TTC549 (cell line): ENCODE data around the gene PNPLA3.

ENCODE experiments used
- FAIRE-seq: peaks from 2 replicates; lab custom pipeline; 2012; peaks lifted over from hg19 to GRCh38; lab: Jason Lieb, UNC

The PNPLA3 gene

DNA sequence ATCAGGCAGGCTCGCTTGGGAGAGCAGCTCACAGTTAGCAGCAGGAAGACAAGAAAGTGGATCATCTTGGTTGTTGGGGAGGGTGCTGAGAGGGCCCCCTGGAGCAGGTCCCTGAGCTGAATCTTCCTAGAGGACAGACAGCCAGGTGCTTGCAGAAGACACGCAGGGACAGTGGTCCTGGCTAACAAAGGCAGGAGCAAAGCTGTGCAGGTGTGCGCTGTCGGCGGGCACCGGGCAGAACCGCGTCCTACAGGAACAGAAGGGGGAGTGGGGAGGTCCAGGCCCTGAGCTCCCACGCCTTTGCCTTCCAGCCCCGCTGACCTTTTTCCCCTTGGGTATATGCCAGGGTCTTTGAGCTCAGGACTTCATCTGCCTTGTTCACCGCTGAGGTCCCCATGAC, 70.4 kb downstream of the PNPLA3 start:
- FAIRE-seq = no peak

DNA sequence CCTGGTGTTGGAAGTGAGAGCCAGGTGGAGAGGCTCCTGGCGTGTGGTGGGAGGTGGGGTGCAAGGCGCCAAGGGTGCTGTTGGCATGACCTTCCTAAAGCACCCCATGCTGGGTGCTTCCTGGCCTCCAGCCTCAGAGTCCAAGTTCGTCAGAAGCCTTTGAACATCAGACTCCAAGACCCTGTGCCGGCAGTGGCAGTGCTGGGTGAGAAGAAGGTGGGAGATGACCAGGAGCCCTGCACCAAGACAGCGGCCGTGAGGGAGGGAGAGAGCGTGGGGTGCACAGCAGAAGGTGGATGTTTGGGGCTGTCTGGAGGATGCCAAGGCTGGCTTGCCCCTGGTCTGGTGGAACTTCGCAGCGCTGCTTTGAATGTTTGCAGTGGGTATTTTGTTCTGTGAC, 70.8 kb downstream of the PNPLA3 start:
- FAIRE-seq = no peak

DNA sequence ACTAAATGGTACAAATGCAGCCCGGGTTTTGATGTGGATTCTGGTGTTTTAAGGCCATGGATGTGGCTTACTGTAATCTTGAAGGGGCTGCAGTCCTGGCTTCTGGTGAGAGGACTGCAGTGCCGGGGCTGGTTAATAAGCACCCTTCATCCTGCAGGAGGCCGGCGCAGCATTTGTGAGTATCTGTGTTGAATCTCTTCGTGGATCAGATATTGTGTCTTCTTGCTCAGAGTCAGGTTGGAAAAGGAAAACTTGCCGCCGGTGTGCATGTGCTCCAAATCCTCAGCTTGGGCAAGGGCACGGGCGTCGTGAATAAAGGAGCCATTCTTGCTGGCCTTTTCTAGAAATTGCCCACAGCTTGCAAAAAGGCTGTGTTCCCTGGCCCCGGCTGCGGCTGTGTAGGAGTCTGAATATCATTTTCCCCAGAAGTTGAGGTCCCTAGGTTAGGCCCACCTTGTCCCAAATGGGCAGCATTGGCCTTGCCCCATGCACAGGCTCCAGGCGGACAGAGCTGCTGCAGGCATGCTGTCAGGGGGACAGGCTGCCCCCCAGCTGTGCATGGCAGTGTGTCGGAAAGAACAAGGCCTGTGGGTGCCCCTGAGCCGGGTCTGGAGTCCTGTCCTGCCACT, 71.6 kb downstream of the PNPLA3 start:
- FAIRE-seq = no peak

DNA sequence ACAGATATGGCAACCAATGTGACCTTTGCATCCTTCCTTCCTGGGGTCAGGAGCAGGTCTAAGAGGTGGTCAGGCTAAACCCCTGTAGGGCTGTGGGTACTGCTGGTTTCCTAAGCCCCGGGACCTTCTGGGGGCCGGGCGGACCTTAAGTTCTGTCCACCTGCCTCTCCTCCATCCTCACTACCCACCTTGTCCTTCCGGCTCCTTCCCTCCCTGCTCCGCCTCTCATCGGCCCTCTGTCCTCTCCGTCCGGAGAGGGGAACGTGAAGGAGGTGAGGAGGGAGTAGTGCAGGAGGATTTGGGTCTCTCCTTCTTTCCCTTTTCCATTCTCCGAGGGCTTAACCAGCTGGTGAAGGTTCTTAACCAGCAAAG, 72.2 kb downstream of the PNPLA3 start:
- no peak for FAIRE-seq

DNA sequence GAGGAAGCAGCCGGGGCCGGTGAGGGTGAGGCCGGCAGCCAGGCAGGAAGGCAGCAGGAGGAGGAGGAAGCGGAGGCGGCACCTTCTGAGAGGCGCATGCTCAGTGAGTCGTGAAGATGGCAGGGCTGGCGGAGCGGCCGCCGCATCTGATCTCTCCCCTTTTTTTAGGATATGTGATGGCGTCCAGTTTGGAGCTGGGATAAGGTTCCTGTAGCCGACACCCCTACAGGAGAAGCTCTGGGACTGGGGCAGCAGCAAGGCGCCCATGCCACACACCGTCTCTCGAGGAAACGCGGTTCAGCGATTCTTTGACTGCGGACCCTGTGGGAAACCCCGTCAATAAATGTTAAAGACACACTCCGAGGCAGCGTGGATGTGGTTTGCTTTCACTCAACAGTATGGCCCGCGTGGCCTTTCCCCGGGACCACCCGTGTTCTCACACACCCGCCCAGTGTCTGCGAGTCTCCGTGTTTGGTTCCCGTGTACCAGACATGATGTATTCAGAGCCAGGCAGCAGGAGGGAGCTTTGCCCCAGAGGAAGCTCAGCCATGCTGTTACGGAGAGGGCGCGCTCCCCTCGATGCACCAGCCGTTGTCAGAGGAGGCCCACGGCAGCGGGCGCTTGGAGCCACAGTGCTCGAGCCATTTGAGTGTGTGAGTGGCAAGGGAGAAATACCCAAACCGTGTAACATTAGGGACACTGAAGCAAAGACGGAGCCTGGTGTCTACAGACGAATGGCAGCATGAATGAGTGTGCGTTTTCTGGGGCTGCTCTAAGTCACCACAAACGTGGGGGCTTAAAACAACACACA, 72.8 kb downstream of the PNPLA3 start:
- no peak for FAIRE-seq

DNA sequence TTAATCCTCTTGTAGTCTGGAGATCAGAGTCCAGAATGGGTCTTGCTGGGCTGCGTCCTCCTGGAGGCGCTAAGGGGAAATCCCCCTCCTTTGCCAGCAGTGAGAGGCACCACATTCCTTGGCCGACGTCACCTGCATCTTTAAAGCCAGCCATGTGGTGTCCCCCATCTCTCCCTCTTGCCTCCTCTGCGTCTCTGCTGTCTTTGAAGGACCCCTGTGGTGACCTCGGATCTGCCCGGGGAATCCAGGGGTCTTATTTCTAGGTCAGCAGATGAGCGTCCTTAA, 73.3 kb downstream of the PNPLA3 start:
- FAIRE-seq = no peak
